HG02642 (cell line): Measurements from ENCODE around the gene EBF4.
"Not testable (repeated sequence)": the region's sequence is repeated elsewhere in the genome, so short reads cannot be mapped to it uniquely, and the experiment has no call there.

Experiments
- ATAC-seq: cut with Tn5 transposase; IDR thresholded peaks from one replicate; pipeline ENCODE4 v1.9.1; 2021; ENCODE audit warnings: mild to moderate bottlenecking; ENCODE audit not compliant: unreplicated experiment, poor library complexity

The EBF4 gene

DNA sequence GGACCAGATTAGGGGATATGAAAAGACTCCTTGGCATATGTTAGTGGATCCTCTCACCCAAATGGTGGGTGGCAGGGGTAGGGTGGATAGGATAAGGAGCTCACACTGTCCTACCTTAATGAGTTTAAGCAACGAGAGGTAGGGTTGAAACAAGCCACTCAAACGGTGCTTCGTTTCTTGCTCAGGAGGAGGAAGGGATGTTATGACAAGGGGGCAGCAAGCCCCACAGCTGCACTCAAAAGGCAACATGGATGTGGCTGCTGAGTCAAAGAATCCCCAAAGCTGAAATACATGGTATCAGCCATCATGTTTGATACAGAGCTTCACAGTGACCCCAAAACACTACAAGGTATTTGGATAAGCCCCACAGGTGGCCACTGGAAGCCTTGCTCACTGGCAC, 20.1 kb upstream of the EBF4 start:
- no peak for ATAC-seq

DNA sequence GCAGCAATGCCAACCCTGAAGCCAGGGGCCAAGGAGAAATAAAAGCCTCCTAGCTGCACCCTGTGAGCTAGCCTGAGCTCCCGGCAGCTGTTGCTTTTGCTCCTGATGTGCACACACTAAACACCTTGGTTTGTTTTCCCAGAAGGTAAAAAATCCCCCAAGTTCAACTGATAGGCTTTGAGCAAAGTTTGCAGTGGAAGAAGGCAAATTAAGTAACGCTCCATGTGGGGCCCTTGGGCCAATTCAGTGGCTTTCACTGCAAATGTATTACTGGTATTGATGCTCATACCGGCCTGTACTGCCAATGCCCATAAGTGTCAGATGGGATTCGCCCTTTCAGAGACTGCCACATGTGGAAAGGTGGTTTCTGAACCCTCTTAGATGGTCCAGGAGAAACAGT, 19.1 kb upstream of the EBF4 start:
- no peak for ATAC-seq

DNA sequence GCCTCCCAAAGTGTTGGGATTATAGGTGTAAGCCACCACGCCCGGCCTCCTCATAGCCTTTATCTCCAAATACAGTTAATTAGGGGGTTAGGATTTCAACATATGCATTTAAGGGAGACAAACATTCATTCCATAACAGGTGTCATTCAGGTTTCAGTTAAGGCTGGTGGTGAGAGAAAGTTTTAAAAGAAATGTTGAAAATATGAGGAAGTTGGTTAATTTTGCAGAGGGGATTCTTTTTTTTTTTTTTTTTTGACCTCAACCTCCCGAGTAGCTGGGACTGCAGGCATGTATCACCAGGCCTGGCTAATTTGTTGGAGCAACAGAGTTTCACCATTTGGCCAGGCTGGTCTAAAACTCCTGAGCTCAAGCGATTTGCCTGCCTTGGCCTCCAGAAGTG, 12.5 kb upstream of the EBF4 start:
- no peak for ATAC-seq

DNA sequence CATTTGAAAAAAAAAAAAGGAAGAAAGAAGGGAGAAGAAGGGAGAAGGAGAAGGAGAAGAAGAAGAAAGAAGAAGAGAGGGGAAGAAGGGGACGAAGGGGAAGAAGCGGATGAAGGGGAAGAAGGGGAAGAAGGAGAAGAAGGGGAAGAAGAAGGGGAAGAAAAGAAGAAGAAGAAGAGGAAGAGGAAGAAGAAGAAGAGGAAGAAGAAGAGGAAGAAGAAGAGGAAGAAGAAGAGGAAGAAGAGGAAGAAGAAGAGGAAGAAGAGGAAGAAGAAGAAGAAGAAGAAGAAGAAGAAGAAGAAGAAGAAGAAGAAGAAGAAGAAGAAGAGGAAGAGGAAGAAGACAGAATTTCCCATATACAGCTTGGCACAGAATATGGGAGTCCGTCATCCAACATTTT, 10.5 kb upstream of the EBF4 start:
- ATAC-seq = not testable (repeated sequence)

DNA sequence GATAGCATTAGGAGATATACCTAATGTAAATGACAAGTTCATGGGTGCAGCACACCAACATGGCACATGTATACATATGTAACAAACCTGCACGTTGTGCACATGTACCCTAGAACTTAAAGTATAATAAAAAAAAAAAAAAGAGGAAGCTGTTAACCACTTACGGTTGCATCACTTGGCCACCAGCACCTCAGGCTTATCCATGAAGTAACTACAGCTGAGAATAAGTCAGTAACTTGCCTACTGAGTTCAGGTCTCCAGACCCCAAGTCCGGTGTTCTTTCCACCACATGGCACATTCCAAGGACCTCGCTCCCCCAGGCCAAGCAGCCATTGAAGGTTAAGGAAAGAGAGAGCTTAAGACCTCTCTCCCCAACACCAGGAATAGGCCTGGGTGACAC, 7.8 kb upstream of the EBF4 start:
- not testable (repeated sequence) for ATAC-seq

DNA sequence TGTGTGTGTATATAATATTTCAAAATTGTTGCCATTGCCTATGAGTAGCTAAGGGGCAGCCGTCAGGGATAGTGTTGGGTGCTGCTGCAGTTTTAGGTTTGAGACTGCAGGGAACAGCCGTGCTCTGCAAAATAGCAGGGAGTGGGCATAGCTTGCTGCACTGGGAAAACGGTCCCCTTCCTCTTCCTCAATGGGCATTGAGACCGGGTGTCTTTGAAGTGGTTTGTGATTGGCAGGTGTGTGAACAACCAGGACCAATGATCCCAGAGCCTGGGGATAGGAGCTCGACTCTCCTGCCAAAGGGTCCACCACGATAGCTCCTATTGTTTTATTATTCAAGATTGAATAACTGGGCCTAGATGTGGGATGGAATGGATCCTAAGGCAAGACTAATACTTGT, 5.1 kb upstream of the EBF4 start:
- no peak for ATAC-seq

DNA sequence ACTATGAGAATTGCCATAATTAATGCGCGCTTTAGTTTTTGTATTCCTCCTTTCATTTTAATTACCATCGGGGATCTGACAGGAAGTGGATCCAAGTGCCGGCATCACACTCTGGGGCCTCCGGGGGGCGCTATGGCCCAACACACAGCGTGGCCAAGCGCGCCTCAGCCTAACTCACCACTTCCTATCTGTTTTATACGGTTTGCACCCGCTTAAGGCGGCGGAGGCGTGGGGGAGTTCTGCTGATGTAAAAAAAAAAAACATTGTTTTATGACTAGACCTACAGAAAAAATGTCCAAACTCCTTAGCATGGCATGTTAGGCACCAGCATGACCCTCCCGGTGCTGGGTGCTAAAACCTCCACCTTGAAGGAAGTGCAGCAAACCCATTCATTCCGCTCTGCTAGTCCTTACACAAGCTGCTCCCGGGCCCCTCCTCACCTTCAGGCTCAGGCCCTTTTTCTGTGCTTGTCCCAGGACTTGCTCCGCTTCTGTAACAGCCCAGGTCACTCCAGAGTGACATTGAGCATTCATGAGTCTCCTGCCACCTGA, 4.5 kb upstream of the EBF4 start:
- no peak for ATAC-seq

DNA sequence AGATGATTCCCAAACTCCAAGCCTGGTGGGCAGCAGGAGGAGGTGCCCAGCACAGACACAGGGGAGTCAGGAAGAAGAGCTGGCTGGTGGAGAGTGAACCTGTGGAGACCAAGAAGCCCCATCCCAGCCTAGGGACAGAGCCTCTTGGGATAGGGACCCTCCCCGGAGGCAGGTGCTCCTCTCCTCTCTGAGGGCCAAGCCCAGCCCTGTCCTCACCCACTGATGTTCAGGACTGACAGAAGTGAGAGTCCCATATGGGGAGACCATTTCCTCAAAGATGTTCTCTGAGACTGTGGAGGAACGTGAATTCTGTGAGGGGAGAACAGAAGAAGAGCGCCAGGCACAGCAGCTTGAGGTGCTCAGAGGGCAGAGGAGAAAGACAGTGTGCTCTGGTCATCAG, 2.4 kb upstream of the EBF4 start:
- ATAC-seq = no peak

DNA sequence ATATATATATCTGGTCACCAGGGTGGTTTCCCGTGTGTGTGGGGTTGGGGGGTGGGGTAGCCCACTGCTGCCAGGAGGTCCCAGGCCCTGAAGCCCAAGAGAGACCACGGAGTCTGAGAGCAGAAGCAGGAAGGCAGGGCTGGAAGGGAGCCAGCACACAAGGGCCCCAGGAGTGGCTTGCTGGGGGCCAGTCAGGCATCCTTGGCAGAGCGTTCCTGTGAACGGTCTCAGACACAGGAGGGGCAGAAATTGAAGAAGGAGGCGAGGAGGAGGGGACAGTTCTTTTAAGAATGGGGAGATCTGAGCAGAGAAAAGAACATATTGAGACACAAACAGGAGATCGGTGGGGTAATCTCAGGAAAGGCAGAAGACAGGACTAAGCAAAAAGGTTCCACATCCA, 1.9 kb upstream of the EBF4 start:
- ATAC-seq = no peak

DNA sequence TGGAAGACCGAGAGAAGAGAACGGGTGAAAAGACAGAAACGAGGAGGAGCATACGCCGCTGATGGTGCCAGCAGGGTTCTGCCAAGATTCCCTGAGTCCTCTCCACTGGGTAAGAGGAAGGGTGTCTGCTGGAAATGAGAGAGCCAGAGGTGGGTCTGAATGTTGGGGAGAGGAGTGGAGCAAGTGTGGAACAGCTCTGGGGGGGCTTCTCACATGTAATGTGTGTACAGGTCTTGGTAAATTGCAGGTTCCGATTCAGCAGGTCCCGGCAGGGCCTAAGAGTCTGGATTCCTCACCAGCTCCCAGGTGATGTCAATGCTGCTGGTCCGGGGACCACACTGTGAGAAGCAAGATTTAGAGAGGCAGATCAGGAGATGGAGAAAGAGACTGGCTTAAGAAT, 1.5 kb upstream of the EBF4 start:
- ATAC-seq = no peak

DNA sequence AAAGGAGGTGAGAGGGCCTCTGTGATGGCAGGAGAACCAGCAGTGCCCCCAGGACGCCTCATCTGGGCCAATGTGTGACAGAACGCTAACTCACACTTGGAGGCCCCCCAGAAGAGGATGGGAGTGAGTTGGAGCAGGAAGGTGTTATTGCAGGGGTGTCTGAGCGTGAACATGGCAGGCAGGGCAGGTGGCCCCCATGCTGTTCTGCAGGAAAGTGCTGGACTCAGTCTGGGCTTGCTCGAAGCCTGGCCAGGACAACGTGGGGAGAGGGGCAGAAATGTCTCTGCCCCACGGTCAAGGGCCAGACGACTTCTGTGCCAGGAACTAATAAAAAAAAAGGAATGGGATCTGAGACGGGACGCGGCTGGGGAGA, 931 bp upstream of the EBF4 start:
- ATAC-seq = no peak

DNA sequence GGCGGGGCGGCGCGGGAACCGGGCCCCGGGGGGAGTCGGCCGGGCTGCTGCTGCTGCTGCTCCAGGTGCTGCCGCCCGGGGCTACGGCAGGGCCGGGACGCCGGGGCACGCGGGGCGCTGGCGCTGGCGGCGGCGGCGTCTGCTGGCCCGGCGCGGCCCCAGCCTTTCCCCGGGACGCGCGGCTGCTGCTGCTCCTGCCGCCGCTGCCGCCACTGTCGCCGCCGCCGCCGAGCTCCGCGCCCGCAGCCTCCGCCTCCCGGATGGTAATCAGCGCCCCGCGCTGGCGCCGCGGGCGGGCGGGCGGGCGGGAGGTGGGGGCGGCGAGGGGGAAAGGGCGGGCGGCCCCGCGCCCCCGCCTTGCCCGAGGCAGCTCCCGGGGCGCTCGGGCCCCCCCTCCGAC, 306 bp downstream of the EBF4 start:
- ATAC-seq = no peak

DNA sequence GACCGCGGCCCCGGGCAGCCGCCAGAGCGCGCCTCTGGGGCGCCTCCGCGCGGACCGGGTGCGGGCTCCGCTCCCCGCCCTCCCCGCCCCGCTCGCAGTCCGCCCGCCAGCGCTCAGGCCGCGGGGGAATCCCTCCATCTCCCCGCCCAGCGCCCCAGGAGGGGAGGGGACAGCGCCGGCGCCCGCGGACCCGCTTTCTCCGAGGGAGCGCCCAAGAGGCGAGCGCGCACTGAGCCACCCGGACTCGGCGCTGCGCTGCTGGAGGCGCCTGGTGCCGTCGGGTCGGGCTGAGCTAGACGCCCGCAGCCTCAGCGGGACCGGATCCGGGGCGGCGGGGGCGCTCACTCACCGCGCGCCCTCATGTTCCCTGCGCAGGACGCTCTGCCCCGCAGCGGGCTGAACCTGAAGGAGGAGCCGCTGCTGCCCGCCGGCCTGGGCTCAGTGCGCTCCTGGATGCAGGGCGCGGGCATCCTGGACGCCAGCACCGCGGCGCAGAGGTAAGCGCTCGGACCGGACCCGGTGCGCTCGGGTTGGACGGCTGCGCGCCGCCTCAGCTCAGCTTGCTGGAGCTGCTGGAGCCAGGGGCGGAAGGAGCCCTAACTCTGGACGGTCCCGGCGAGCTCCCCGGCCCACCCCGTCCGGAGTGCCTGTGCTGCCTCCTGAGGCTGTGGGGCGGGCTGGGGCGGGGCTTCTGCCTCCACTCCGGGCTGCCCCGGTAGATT, 867 bp downstream of the EBF4 start:
- ATAC-seq = no peak

DNA sequence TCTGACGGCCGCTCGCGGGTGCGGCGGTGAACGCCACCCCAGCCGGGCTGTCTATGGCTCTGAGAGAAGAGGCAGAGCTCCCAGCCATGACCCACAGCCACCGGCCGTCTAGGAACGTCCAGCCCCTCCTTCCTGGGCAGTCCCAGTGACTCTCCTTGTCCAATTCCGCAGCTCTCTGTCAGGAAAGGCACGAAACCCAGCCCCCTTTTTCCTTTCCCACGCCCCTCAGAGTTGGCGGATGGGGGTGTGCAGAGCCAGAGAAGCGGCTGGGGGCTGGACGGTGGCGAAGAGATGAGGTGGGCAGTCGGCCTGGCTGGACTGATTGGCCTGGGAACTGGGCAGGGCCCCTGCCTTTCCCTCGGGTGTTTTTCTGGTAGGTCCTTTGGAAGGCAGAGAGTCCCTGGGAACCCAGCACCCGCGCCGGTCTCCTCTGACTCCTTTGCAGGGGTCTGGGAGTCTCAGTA, 1.5 kb downstream of the EBF4 start:
- ATAC-seq = no peak

DNA sequence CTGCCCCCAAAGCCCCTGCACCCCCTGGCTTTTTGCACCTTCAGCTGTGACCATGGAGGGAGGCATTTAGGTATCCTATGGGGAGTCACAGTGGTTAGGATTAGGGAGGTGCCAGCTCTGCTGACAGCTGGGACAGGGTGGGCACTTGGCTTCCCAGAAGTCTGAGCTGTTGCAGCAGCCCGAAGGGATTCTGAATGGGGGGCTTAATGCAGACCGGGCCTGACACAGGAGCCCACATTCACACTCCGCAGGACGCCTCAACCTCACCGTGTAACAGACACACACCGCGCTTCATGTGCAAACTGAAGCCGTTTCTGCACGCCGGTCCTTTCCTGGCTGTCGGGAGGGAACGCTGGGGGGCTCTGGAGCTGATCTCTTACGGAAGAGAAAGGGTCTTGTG, 1.9 kb downstream of the EBF4 start:
- ATAC-seq = no peak

DNA sequence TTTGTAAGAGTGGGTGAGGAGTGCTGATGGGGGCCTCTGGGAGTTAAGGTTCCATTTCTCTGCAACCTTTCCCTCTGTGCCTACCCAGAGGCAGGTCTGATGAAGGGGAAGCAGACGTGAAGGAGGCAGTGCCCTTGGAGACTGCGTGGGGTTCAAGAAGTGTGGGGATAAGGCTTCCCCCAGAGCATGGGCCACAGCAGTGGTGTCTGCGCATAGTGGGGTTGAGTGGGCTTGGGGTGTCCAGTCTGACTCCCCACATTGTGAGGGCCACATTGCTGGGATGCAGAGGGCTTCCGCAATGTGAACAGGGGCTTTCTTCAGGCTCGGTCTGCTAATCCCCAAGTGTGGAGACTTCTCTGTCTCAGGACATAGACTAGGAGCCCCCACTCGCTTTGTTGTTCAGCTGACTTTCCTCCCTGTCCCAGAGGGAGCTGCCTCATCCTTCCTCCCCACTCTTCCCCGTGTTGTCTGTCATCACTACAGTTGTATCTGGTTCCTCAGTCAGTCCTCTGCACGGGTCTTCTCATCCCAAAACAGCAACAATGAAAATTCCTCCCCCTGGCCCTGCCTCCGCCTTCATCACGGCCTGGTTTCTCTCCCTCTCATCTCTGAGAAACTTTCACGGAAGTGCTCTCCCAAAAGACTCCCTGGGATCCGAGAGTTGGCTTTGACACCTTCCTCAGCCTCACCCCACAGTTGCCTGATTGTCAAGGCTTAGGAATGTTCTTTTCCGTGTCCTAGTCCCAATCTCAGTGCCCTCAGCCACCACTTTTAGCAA, 2.8 kb downstream of the EBF4 start:
- ATAC-seq = no peak

DNA sequence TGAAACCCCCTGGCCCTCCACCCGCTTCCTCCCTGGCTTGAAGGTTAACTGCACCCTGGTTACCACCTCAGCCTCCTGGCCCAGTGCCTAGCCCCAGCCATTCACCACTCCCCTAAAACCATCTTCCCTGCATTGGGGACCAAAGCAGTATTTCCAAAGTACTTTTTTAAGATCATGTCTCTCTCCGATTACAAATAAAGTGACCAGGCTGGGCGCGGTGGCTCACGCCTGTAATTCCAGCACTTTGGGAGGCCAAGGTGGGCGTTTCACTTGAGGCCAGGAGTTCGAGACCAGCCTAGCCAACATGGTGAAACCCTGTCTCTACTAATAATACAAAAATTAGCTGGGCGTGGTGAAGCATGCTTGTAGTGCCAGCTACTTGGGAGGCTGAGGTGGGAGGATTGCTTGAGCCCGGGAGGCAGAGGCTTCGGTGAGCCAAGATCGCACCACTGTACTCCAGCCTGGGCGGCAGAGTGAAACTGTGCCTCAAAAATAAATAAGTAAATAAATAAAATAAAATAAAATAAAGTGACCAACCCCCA, 3.5 kb downstream of the EBF4 start:
- ATAC-seq = not testable (repeated sequence)

DNA sequence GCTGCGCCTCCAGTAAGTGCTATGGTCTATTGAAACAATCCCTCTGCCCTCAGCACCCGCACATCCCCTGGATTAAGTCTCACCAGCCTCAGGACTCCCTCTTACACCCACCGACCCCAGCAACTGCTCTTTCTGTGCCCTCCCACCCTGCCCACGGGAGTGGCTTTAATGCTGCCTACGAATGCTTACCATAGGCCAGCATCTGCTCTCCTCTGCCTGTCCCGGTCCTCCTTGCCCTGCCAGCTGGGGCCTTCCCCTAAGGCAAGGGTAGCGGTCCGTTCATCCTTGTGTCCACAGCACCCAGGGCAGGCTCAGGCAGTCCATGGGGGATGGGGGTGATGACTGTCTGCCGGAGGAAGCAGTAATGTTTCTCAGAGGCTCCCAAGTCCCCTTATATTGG, 4.1 kb downstream of the EBF4 start:
- no peak for ATAC-seq

DNA sequence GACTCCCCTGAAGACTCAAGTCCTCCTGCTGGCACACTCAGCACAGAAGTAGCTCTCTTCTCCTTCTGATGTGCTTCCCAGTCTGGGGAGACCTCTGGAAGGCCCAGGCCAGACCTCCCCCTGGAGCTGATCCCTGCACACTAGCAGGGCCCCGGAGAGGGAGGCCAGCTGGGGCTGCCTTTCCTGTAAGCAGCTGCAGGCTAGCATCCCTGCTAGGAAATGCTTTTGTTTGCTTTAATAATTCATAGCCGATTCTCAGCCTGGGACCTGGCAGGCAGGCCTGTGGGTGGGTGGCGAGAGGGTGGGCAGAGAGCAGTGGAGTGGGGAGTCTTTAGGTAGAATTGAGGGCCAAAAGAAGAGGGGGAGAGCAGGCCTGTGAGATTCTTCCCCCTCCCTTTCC, 5.2 kb downstream of the EBF4 start:
- no peak for ATAC-seq

DNA sequence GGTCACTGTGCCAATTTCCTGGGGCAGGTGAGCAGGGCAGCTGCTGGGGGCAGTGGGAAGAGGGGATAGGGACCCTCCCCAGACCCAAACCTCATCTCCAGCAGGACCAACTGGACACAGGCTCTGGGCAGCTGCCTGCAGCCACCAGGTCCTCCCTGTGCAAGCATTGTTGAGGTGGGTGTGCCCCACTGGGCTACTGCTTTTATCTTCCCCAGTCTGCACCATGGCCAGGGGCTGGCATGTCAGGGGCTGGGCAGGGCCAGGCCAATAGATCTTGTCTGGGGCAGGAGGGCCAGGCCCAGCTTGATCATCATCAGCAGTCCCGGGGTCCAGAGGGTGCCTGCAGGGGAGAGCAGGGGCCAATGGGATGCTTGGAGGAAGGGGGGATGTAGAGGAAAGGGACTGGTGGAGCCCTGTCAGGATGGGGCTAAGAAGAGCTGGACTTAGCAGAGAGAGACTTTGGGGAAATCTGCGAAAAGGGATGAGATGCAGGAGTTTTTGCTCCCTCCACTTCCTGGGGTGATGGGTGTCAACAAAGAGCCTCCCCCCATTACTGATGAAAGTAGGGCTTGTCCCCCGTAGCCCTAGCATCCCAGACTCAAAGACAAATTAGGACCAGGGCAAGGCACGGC, 5.7 kb downstream of the EBF4 start:
- no peak for ATAC-seq

DNA sequence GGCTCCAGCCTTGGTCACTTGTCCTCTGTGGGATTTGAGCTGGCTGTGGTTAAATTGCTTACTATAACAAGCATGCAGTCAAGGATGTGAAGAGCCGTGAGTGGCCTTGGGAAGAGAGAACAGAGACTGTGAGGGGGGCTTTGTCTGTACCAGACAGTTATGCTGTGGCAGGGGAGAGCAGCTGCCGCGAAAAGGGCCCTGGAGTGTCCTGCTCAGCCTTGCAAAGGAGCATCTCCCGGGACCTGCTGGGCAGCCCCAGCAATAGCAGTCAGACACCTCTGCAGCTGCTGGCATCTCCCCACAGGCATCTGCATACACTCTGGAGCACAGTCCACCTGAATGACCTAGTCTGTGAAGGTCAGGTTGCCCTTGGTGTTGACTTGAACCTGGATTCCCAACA, 6.3 kb downstream of the EBF4 start:
- ATAC-seq = no peak
